A549 (cell line): ENCODE data around the gene DCLK1. TPM values are rescaled to one million over a fixed set of nuclear protein-coding genes. Genes with fewer than 3 reads are reported as not detected.

Source experiments
- ATAC-seq, 2 experiments: fragments of 200-7000 bp in 1 of 2; fragments of >200 bp in 1 of 2; cut with Nextera tagmentation in 1 of 2; cut with Tn5 transposase in 1 of 2; 3 replicates each; pipeline versions ENCODE4 v1.8.0 to v1.9.1; 2018 to 2020; ENCODE audit warnings: mild to moderate bottlenecking in 1 of 2, moderate library complexity in 1 of 2
- CTCF ChIA-PET: fragments of 300-600 bp; sonication (Branson Sonifier 250); formaldehyde crosslinking; extraction: SDS; loops from one replicate; lab custom pipeline; 2021; ENCODE audit warnings: antibody characterized with exemption, inconsistent platforms; lab: Yijun Ruan, JAX
- POLR2A ChIA-PET: fragments of 350-600 bp; formaldehyde crosslinking; extraction: SDS; loops from one replicate; lab custom pipeline; 2021; ENCODE audit warnings: antibody characterized with exemption, inconsistent platforms; lab: Yijun Ruan, JAX
- DNase-seq, 2 experiments: peaks; one replicate each; pipeline versions ENCODE4 v3.0.0 to v3.0.0-alpha.2; 2011 to 2016; ENCODE audit warnings: low read depth in 1 of 2, low spot score in 1 of 2
- FAIRE-seq: peaks from 2 replicates; lab custom pipeline; 2011; peaks lifted over from hg19 to GRCh38; lab: Jason Lieb, UNC
- H3K27ac ChIP-seq, 2 experiments: fragments of >200 bp; sonication (Bioruptor Twin); formaldehyde crosslinking; 3 replicates each; pipeline ENCODE4 v1.5.1; 2016 to 2017
- H3K4me1 ChIP-seq: fragments of >200 bp; sonication (Bioruptor Twin); formaldehyde crosslinking; 3 replicates; pipeline ENCODE4 v1.6.1; 2016
- H3K4me2 ChIP-seq: fragments of >200 bp; sonication (Bioruptor Twin); formaldehyde crosslinking; 3 replicates; pipeline ENCODE4 v1.6.1; 2016
- H3K4me3 ChIP-seq: fragments of >200 bp; sonication (Bioruptor Twin); formaldehyde crosslinking; 3 replicates; pipeline ENCODE4 v1.5.1; 2016
- H3K9me3 ChIP-seq: fragments of >200 bp; sonication (Bioruptor Twin); formaldehyde crosslinking; 3 replicates; pipeline ENCODE4 v1.6.1; 2016
- CBX2 ChIP-seq: fragments of 200-600 bp; sonication (generic); IDR thresholded peaks from 2 replicates; pipeline ENCODE4 v1.6.1; 2016; ENCODE audit warnings: low read depth, mild to moderate bottlenecking, borderline replicate concordance
- CTCF ChIP-seq: fragments of >200 bp; sonication (Bioruptor Twin); formaldehyde crosslinking; IDR thresholded peaks from 3 replicates; pipeline ENCODE4 v1.5.1; 2016
- ESRRA ChIP-seq: fragments of 150-350 bp; IDR thresholded peaks from 2 replicates; pipeline ENCODE4 v1.6.1; 2014; ENCODE audit warnings: mild to moderate bottlenecking, low read length, borderline replicate concordance
- FOSL2 ChIP-seq, 2 experiments: fragments of 450-650 bp in 1 of 2; fragments of >200 bp in 1 of 2; sonication (Bioruptor Twin) in 1 of 2; formaldehyde crosslinking; IDR thresholded peaks; 2 replicates each; pipeline versions ENCODE4 v1.5.0 to v1.6.1; 2016 to 2020; ENCODE audit warnings: mild to moderate bottlenecking in 1 of 2, moderate library complexity in 1 of 2
- GATA3 ChIP-seq: IDR thresholded peaks from 2 replicates; pipeline ENCODE4 v1.6.1; 2012; ENCODE audit warnings: borderline replicate concordance
- HES2 ChIP-seq: fragments of >200 bp; sonication (Bioruptor Twin); formaldehyde crosslinking; IDR thresholded peaks from 2 replicates; pipeline ENCODE4 v1.6.1; 2016
- HOXB5 ChIP-seq: fragments of 250-450 bp; sonication (Bioruptor Pico); IDR thresholded peaks from 2 replicates; pipeline ENCODE4 v1.5.0; 2020; ENCODE audit warnings: mild to moderate bottlenecking, moderate library complexity
- KDM5A ChIP-seq: fragments of 200-600 bp; sonication (generic); IDR thresholded peaks from 2 replicates; pipeline ENCODE4 v1.6.1; 2016; ENCODE audit warnings: antibody characterized with exemption, mild to moderate bottlenecking
- MAFK ChIP-seq: fragments of 450-650 bp; IDR thresholded peaks from 2 replicates; pipeline ENCODE4 v1.6.1; 2014; ENCODE audit not compliant: partially characterized antibody
- MAX ChIP-seq: IDR thresholded peaks from 2 replicates; pipeline ENCODE4 v1.6.1; 2012
- NFE2L2 ChIP-seq: fragments of 150-350 bp; conservative IDR thresholded peaks from 2 replicates; pipeline ENCODE4 v1.6.1; 2014; ENCODE audit warnings: low read length
- POLR2AphosphoS2 ChIP-seq: conservative IDR thresholded peaks from 2 replicates; pipeline ENCODE4 v1.6.1; 2012; ENCODE audit warnings: low read length, improper control_type of control experiment, inconsistent platforms
- REST ChIP-seq: fragments of 200-600 bp; sonication (generic); IDR thresholded peaks from 2 replicates; pipeline ENCODE4 v1.6.1; 2016; ENCODE audit warnings: antibody characterized with exemption, mild to moderate bottlenecking, moderate library complexity
- RNF2 ChIP-seq: fragments of 200-600 bp; sonication (generic); IDR thresholded peaks from 2 replicates; pipeline ENCODE4 v1.6.1; 2016; ENCODE audit warnings: low read depth, mild to moderate bottlenecking, antibody characterized with exemption, moderate library complexity, borderline replicate concordance
- SMC3 ChIP-seq: fragments of >200 bp; sonication (Bioruptor Twin); formaldehyde crosslinking; IDR thresholded peaks from 3 replicates; pipeline ENCODE4 v1.6.1; 2018; ENCODE audit warnings: inconsistent platforms
- SREBF2 ChIP-seq: fragments of 450-650 bp; IDR thresholded peaks from 2 replicates; pipeline ENCODE4 v1.6.1; 2014; ENCODE audit warnings: mild to moderate bottlenecking, moderate library complexity
- TP53 ChIP-seq: fragments of 250-450 bp; sonication (Bioruptor Pico); IDR thresholded peaks from 2 replicates; pipeline ENCODE4 v1.5.0; 2021; ENCODE audit warnings: mild to moderate bottlenecking, moderate library complexity
- WGBS: methylation state at CpG from one replicate; pipeline ENCODE4 v1.1.6; 2017; ENCODE audit errors: missing lambda C conversion rate; 5-methylcytosine and 5-hydroxymethylcytosine counted together
- polyA plus RNA-seq, 4 experiments: library from polyadenylated mRNA; depleted of rRNA in 3 of 4; stranded (reverse); fragments of >200 nt; fragmentation: RNase III in 1 of 4; extraction: RNeasy Plus Mini Kit Qiagen cat#74134 plus additional on column Dnase treatment in 1 of 4; gene quantifications; 2 replicates in 3 of 4; 3 replicates in 1 of 4; pipeline ENCODE4 v1.2.3, GENCODE V29; 2011 to 2017

The DCLK1 gene
- polyA plus RNA-seq, 2 of the 4 experiments (the other 2 are of a cell fraction), result 0.13 to 0.21 TPM

- TF ChIP-seq REST, result no peak
- no peak for TF ChIP-seq NFE2L2
- TF ChIP-seq FOSL2 (IDR thresholded peaks at IDR 0.05), result no peak
- TF ChIP-seq FOSL2 (CRISPR knock-in tag; IDR thresholded peaks at IDR 0.05), result no peak
- TF ChIP-seq MAX, result no peak
- TF ChIP-seq, all 56 proteins: peak for 0
Measured at GRCh38 chr13:35747594-35747993, 383.6 kb downstream of the DCLK1 start (continued).

GRCh38 chr13:35744566-35745178 is 386.5 kb downstream of the DCLK1 start:
- Histone ChIP-seq H3K4me3 (no peak overlapping the region), H3K4me1 (no peaks in the 10 kb centered on the region), H3K9me3 (no peaks in the 10 kb centered on the region), H3K27ac (no peak overlapping the region), H3K4me2 (no peak overlapping the region)
- ChIA-PET POLR2A (no interaction called here), CTCF (no interaction called here)
- FAIRE-seq (no peak), ATAC-seq (no peak), DNase-seq (no peak)
- WGBS, result 38% methylated on average over 9 of the region's 9 CpGs
- TF ChIP-seq KDM5A (no peak), SMC3 (no peak), RNF2 (no peak), TP53 (CRISPR knock-in tag) (no peak), MAFK (no peak), SREBF2 (no peak), GATA3 (no peak), HES2 (no peak), CBX2 (no peak), POLR2AphosphoS2 (no peak), MAX (no peak), CTCF (no peak), NFE2L2 (no peak), HOXB5 (CRISPR knock-in tag) (no peak), ESRRA (no peak), REST (no peak)
